ENCODE data around the gene RNF182. TPM values are rescaled to one million over a fixed set of nuclear protein-coding genes. Genes with fewer than 3 reads are reported as not detected.

Gene RNF182
- total RNA-seq, 1 donor from 2014 or later = 3.0 TPM

GRCh38 chr6:13946506-13946905, 21.8 kb downstream of the RNF182 start:
- no peak for TF ChIP-seq CTCF (IDR thresholded peaks at IDR 0.05)
- no peak overlapping the region for H3K27ac ChIP-seq
- intact Hi-C loops (cut with DNase I) = no loop called here
- no peaks in the 10 kb centered on the region for H3K4me1 ChIP-seq
- no peak for DNase-seq (ENCODE audit: low spot score in 2 of 2)
- no peak overlapping the region for H3K4me3 ChIP-seq
- H3K36me3 ChIP-seq = no peaks in the 10 kb centered on the region
- H3K9me3 ChIP-seq = no peaks in the 10 kb centered on the region
- no peaks in the 10 kb centered on the region for H3K27me3 ChIP-seq

- no peaks in the 10 kb centered on the region for H3K4me1 ChIP-seq
- no peaks in the 10 kb centered on the region for H3K9me3 ChIP-seq
- H3K27ac ChIP-seq = no peak overlapping the region
- no peaks in the 10 kb centered on the region for H3K27me3 ChIP-seq
- intact Hi-C loops (cut with DNase I) = no loop called here
- no peaks in the 10 kb centered on the region for H3K36me3 ChIP-seq
- no peak for TF ChIP-seq CTCF (IDR thresholded peaks at IDR 0.05)
- no peak overlapping the region for H3K4me3 ChIP-seq
- DNase-seq (ENCODE audit: low spot score in 2 of 2) = no peak
These were observed 22.9 kb downstream of the RNF182 start for GRCh38 chr6:13947611-13948178.

DNA sequence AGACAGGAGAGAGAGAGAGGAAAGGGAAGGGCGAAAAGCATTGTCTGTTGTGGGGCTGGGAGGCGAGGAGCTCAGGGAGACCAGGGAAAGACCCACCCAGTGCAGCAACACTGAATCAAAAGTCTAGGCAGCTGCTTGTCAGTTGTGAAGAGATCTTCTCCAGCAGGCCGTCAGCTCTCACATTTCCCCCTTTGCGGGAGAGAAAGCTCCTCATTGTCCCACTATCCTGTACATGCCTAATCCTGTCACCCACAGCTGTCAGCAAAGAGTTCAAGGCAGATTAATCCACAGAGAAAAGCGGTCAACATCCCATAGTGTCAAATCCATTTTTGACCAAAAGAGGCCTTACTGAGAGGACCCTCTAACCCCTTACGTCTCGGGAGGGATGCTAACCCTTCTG, 27.3 kb downstream of the RNF182 start:
- no peak for TF ChIP-seq CTCF (IDR thresholded peaks at IDR 0.05)
- Histone ChIP-seq H3K9me3 (no peaks in the 10 kb centered on the region), H3K36me3 (no peaks in the 10 kb centered on the region), H3K27me3 (no peaks in the 10 kb centered on the region), H3K4me3 (no peak overlapping the region), H3K27ac (no peak overlapping the region), H3K4me1 (no peaks in the 10 kb centered on the region)
- intact Hi-C loops (cut with DNase I) = no loop called here
- DNase-seq (ENCODE audit: low spot score in 2 of 2) = no peak

- DNase-seq (ENCODE audit: low spot score in 2 of 2) = no peak
- intact Hi-C loops (cut with DNase I) = no loop called here
- no peak for TF ChIP-seq CTCF (IDR thresholded peaks at IDR 0.05)
These were observed 28.4 kb downstream of the RNF182 start for GRCh38 chr6:13953061-13953705.

GRCh38 chr6:13965582-13966127, 40.9 kb downstream of the RNF182 start:
- H3K27ac ChIP-seq = no peak overlapping the region
- no peak for DNase-seq (ENCODE audit: low spot score in 2 of 2)
- H3K27me3 ChIP-seq = no peaks in the 10 kb centered on the region
- H3K4me3 ChIP-seq = no peak overlapping the region
- H3K9me3 ChIP-seq = no peaks in the 10 kb centered on the region
- H3K4me1 ChIP-seq = no peaks in the 10 kb centered on the region
- intact Hi-C loops (cut with DNase I) = no loop called here
- H3K36me3 ChIP-seq = no peaks in the 10 kb centered on the region
- no peak for TF ChIP-seq CTCF (IDR thresholded peaks at IDR 0.05)

More at GRCh38 chr6:13953061-13953705, 28.4 kb downstream of the RNF182 start:
- H3K27ac ChIP-seq = no peak overlapping the region
- no peaks in the 10 kb centered on the region for H3K27me3 ChIP-seq
- no peak overlapping the region for H3K4me3 ChIP-seq
- no peaks in the 10 kb centered on the region for H3K9me3 ChIP-seq
- no peaks in the 10 kb centered on the region for H3K36me3 ChIP-seq
- no peaks in the 10 kb centered on the region for H3K4me1 ChIP-seq
